Right lobe of liver (tissue), 6 donors: ENCODE data around the gene CUX1. TPM values are rescaled to one million over a fixed set of nuclear protein-coding genes. Genes with fewer than 3 reads are reported as not detected.

ENCODE experiments used
- ATAC-seq, 4 donors: fragments of 200-7000 bp; cut with Tn5 transposase; one replicate each; pipeline ENCODE4 v1.9.1; 2020; ENCODE audit warnings: mild to moderate bottlenecking in 4 of 4, moderate library complexity in 4 of 4
- DNase-seq, 3 donors: peaks; one replicate each; pipeline ENCODE4 v3.0.0-alpha.2; 2020
- H3K27ac ChIP-seq, 3 donors: fragments of 200-600 bp; one replicate each; pipeline ENCODE4 v1.8.0; 2022
- H3K27me3 ChIP-seq, 2 donors: fragments of 200-600 bp; one replicate each; pipeline ENCODE4 v1.8.0; 2022
- H3K36me3 ChIP-seq, 4 donors: fragments of 200-600 bp; sonication (generic) in 1 of 4; one replicate each; pipeline versions ENCODE4 v1.5.1 to v1.8.0; 2017 to 2022; ENCODE audit warnings: control low read depth in 1 of 4
- H3K4me1 ChIP-seq, 4 donors: fragments of 200-600 bp; sonication (generic) in 1 of 4; one replicate each; pipeline versions ENCODE4 v1.5.1 to v1.8.0; 2017 to 2022; ENCODE audit warnings: control low read depth in 1 of 4
- H3K4me3 ChIP-seq, 3 donors: fragments of 200-600 bp; one replicate each; pipeline ENCODE4 v1.8.0; 2022
- H3K9me3 ChIP-seq, 4 donors: fragments of 200-600 bp; sonication (generic) in 1 of 4; one replicate each; pipeline versions ENCODE4 v1.5.1 to v1.8.0; 2017 to 2022; ENCODE audit warnings: control low read depth in 1 of 4
- CTCF ChIP-seq, 4 donors: fragments of 200-600 bp in 3 of 4; fragments of 450-650 bp in 1 of 4; IDR thresholded peaks; one replicate each; pipeline versions ENCODE4 v1.5.1 to v1.8.0; 2016 to 2022; ENCODE audit warnings: antibody characterized with exemption in 4 of 4, mild to moderate bottlenecking in 2 of 4
- POLR2A ChIP-seq: fragments of 450-650 bp; IDR thresholded peaks from one replicate; pipeline ENCODE4 v1.6.1; 2017; ENCODE audit warnings: antibody characterized with exemption, mild to moderate bottlenecking
- WGBS: methylation state at CpG from one replicate; pipeline ENCODE4 v1.1.6; 2018; ENCODE audit warnings: low coverage, low lambda C conversion rate; ENCODE audit not compliant: insufficient coverage; ENCODE audit errors: missing lambda C conversion rate; 5-methylcytosine and 5-hydroxymethylcytosine counted together
- intact Hi-C, 2 donors: fragments of 100-400 bp; cut with DNase I; formaldehyde crosslinking; loops; one replicate each; pipeline versions ENCODE4 v1.11.2 to v1.14.1; 2022
- total RNA-seq, 6 experiments: library from RNA; depleted of rRNA in 2 of 6; stranded (reverse); fragments of >200 nt in 2 of 6; fragmentation: NEBNext Ultra II Directional in 3 of 6; extraction: Animal tissue kit (Norgen Biotek cat#: 25700) in 3 of 6; gene quantifications; one replicate each; pipeline versions ENCODE4 v1.1.0 to v1.2.4, GENCODE V29; 2016 to 2023
- donor health status: DM: no; HTN: yes; CAD: no.
- donor health status: DM: no; HTN: no; CAD: no.
- donor health status: DM: no; HTN: no; CAD: no.
- donor health status: DM: no; HTN: yes; CAD: no.
- donor health status: DM: no; HTN: yes; CAD: no.

Gene CUX1
- total RNA-seq, 6 experiments from 2014 or later, result 34.3 to 53.1 (median 40.6) TPM

GRCh38 chr7:101869901-101870290, 52.5 kb downstream of the CUX1 start:
- Histone ChIP-seq H3K36me3 (no peaks in the 10 kb centered on the region), H3K27ac (no peak overlapping the region), H3K4me1 (peaks cover 0 to 9% (median 0%) of the 10 kb centered on the region in 4 donors), H3K4me3 (no peak overlapping the region), H3K27me3 (no peaks in the 10 kb centered on the region), H3K9me3 (no peaks in the 10 kb centered on the region)
- peak in 1 of 4 donors; percentile 24 for ATAC-seq
- intact Hi-C loops, result no loop called here
- TF ChIP-seq POLR2A (no peak), CTCF (IDR thresholded peaks at IDR 0.05) (no peak)
- 87% methylated on average over 5 of the region's 7 CpGs for WGBS
- DNase-seq, result no peak

GRCh38 chr7:101870361-101871062, 53.1 kb downstream of the CUX1 start:
- ATAC-seq, result peak; percentile 41 to 68 (median 56)

GRCh38 chr7:101871351-101871750, 53.9 kb downstream of the CUX1 start:
- H3K27me3 ChIP-seq, result no peaks in the 10 kb centered on the region
- no peak overlapping the region for H3K27ac ChIP-seq
- 84% methylated on average over 5 of the region's 9 CpGs for WGBS
- DNase-seq, result no peak
- H3K9me3 ChIP-seq, result no peaks in the 10 kb centered on the region
- no peaks in the 10 kb centered on the region for H3K4me1 ChIP-seq
- ATAC-seq, result no peak
- intact Hi-C loops, result no loop called here
- H3K36me3 ChIP-seq, result no peaks in the 10 kb centered on the region
- H3K4me3 ChIP-seq, result no peak overlapping the region
- no peak for TF ChIP-seq CTCF (IDR thresholded peaks at IDR 0.05)
- TF ChIP-seq POLR2A, result no peak

More at GRCh38 chr7:101870361-101871062, 53.1 kb downstream of the CUX1 start:
- Histone ChIP-seq H3K4me3 (no peak overlapping the region), H3K4me1 (peaks cover 0 to 3% (median 0%) of the 10 kb centered on the region in 4 donors), H3K27ac (no peak overlapping the region), H3K36me3 (no peaks in the 10 kb centered on the region), H3K27me3 (no peaks in the 10 kb centered on the region), H3K9me3 (no peaks in the 10 kb centered on the region)
- WGBS, result 60% methylated on average over 10 of the region's 12 CpGs
- intact Hi-C loops, result no loop called here
- TF ChIP-seq CTCF (IDR thresholded peaks at IDR 0.05), result no peak
- no peak for TF ChIP-seq POLR2A
- DNase-seq, result no peak

- Histone ChIP-seq H3K9me3 (no peaks in the 10 kb centered on the region), H3K4me3 (no peak overlapping the region), H3K36me3 (no peaks in the 10 kb centered on the region), H3K4me1 (no peaks in the 10 kb centered on the region), H3K27ac (no peak overlapping the region), H3K27me3 (no peaks in the 10 kb centered on the region)
- intact Hi-C loops, result no loop called here
- no peak for TF ChIP-seq POLR2A
- WGBS, result 79% methylated on average over 4 of the region's 5 CpGs
- DNase-seq (no peak), ATAC-seq (no peak)
These were observed 56.6 kb downstream of the CUX1 start for GRCh38 chr7:101874028-101874427.

GRCh38 chr7:101875283-101875846, 57.9 kb downstream of the CUX1 start:
- Histone ChIP-seq H3K27ac (no peak overlapping the region), H3K4me1 (peaks cover 0 to 5% (median 2%) of the 10 kb centered on the region in 4 donors), H3K9me3 (no peaks in the 10 kb centered on the region), H3K36me3 (no peaks in the 10 kb centered on the region), H3K4me3 (no peak overlapping the region), H3K27me3 (no peaks in the 10 kb centered on the region)
- intact Hi-C loops, result no loop called here
- ATAC-seq, result no peak
- DNase-seq, result no peak
- TF ChIP-seq CTCF (IDR thresholded peaks at IDR 0.05) (no peak), POLR2A (no peak)
- WGBS, result 91% methylated on average over 6 of the region's 11 CpGs
